GM21576 (cell line): Measurements from ENCODE around the gene CRNKL1.

Experiments used
- ATAC-seq: cut with Tn5 transposase; IDR thresholded peaks from one replicate; pipeline ENCODE4 v1.9.1; 2021; ENCODE audit warnings: mild to moderate bottlenecking, moderate library complexity; ENCODE audit not compliant: unreplicated experiment

Gene CRNKL1

DNA sequence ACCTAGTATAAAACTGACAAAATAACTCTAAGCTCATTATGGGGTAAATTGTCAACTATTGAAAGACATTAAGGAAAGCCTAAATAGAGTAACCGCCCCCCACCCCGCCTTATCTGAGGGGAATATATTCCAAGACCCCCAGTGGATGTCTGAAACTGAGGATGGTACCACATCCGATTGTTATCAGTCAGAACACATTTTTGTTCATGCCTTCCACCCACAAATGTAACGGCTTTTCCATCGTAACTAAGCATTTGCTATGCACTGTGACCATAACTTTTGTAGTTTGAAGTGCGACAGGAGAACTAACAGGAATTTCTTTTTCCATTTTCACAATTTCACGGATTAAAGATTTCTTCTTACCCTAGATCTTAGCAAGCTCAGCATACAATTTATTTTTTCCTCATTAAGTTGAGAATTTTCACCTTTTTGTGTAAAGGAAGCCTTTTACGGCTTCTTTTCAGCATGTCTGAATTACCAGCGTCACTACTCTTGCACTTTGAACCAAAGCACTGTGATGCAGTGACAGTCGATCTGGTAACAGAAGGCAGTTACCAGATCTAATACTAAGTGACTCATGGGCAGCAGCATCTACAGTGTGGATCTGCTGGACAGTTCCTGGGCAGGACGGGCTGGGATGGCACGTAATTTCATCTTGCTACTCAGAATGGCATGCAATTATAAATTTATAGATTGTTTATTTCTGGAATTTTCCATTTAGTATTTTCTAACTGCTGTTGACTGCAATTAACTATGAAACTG lies 11.9 kb upstream of the CRNKL1 start:
- ATAC-seq, result no peak

DNA sequence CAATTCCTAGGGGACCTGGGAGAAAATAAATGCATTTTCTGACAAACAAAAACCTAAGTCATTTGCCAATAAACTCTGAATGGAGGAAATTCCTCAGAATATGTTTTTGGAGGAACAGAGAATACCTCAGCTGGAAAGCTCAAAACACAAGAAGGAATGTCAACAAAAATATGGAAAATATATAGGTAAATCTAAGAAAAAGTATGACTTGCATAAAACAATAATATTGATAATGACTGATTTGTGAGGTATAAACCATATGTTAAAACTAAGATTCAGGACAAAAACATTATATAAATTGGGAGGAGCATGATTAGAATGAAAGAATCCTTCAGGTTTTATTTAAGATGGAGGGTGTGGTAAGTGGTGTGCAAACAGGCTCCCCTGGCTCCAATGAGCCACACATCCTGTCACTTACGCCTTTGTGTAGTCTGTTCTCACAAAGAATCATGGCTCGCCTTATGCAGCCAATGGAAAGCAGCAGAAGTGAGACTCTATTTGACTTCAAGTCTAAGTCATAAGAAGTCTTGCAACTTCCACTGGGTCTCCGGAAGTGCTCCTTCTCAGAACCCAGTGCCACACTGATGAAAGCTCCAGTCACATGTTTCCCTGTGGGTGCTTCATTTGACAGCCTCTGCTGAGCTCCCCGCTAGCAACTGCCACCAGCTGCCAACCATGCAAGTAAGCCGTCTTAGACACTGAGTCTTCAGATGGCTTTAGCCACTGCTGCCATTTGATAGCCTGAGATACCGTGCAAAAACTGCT lies 8.2 kb upstream of the CRNKL1 start:
- no peak for ATAC-seq

DNA sequence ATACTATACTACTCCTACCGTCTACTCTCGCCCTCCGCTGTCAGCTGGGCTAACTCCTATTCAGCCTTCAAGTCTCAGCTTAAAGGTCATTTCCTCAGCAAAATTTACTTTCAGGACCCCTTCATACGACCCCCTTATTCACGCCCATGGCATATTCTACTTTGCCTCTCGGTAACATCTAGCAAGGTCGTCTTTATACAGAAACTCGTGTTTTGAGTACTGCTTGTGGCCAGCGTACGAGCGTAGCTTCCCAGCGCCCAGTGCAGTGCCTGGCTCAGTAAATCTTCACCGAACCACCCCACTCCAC lies 546 bp downstream of the CRNKL1 start:
- peak; percentile 11 for ATAC-seq

DNA sequence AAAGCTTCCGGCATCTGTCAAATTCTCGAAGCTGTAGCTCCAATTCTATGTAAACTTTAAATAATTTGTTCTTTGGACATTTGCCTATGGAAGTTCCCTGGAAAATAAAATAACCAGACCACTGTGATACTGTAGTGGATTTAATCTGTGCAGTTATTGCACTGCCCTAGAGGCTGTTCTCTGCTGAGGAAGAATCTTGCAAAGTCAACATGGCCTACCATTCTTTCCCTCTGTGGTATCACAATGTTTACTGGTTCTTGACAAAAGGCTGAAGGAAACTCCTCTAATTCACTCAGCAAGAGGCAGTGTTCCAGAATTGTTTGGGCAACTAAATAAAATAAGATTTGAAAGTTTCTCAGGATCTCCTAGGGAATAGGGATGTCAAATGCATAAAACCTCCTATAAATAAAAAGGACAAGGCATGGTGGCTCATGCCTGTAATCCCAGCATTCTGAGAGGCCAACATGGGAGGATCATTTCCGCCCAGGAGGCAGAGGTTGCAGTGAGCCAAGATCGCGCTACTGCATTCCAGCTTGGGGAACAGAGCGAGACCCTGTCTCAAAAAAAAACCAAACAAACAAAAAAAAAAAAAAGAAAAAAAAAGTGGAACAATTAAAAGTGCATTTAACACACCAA lies 12.4 kb downstream of the CRNKL1 start:
- ATAC-seq, result no peak

DNA sequence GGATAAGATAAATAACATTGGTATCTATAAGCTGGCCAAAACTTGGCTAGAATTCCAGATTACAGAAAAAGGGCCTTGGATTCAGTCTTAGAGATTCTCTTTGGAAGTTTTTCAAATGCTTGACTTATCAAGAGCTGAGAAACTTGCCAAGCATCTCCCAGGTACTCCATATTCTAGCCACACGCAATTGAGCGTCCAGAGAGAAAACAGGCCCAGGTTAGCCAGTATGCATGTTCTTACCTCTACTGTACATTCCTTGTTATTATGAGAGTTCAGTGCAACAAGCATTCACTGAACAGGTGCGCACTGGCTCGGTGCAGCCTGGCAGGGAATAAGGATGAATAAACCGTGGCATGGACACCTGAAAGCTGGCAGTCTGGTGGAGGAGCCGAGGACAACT lies 13.7 kb downstream of the CRNKL1 start:
- ATAC-seq, result no peak

DNA sequence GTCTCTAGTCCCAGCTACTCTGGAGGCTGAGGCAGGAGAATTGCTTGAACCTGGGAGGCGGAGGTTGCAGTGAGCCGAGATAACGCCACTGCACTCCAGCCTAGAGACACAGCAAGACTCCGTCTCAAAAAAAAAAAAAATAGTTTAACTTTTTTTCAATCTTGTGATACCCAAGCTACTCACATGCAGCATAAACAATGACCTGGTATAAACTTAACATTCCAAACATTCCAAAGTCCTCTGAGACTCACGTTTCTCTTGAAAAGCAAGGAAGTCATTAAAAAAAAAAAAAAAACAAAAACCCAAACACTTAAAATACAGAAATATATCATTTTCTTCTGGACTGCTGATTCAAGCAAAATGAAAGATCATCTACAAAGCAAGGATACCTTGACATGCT lies 14.3 kb downstream of the CRNKL1 start:
- no peak for ATAC-seq

DNA sequence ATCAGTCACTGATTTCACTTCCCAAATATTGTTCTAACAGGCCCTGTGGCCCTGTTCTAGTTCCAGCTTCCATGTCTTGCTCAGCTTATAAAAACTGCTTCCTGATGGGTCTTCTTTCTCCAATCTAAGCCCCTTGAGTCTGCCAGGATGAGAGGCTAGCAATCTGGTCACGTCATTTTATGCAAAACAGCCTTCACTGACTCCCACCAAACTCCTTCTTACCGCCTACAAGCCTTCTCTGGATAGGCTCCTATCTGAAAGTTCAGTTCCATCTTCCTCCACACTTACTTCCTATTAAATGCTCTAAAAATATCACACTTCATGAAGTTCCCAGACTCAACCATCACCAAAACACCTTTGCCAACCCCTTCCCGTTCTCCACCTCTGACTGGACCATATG lies 15.5 kb downstream of the CRNKL1 start:
- ATAC-seq, result no peak

DNA sequence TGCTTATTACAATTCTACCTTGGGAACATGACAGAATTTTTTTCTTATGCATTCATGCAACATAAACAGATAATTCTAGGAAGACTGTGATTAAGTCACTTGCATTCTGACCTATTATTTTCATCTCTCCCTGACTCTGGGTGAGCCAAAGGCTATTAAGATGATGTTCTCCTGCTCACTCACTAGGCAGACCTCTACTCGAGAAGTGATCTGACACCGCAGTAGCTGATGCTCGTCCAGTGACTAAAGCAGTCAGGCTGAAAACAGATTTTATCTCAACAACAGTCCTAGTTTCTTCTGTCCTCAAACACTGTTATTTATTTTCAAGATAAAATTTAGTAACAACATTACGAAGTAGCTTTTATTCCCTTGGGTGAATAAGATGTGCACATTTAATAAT lies 17.8 kb downstream of the CRNKL1 start:
- ATAC-seq, result no peak

DNA sequence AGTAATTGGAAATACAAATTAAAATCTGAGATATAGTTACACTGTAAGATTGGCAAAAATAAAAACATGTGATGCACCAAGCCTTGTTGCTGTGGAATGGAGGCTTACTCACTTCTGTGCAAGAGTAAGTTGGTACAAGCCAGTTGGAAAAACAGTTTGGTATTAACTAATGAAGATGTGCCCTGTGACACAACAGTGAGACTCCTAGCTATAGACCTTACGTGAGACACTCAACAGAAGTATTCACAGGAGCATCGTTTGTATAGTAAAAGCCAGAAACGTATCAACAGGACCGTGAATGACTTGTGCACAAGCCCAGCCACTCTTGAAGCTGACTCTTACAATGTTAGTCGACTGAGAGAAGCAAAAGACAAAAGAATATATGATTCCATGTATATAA lies 20.5 kb downstream of the CRNKL1 start:
- ATAC-seq, result no peak

DNA sequence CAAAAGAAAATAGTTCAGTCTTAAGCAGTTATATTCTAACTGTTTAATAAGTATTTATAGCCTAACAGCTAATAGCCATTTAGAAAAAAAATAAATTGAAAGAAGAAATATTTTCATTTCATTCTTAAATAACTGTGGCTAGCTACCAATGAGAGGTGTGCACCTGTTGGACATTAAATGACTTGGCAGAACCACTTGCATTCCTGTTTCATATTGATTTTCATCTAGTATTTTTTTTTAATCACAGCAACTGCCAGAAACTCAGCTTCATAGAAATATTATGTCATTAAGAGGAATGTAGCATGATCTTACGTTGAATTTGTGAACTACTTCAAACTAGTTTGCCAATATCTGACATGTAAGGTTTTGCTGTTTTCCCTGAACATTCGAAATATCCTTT lies 25.0 kb downstream of the CRNKL1 start:
- no peak for ATAC-seq

DNA sequence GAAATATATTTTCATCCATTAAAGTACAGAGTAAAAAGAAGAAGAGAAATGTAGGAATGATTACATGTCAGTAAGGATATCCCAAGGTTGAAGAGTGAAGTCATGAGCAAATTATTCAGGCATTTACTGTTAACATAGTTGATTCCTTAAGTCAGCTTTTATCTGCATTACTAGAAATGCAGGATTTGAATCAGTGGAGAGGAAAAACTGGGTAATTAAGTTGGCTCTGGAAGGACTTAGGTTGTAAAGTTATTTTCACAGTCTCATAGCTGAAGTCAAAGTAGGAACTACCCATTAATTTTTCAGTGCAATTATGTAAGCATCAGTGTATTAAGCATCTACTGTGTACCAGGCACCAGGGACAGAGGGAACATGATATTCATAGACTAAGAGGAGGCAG lies 27.3 kb downstream of the CRNKL1 start:
- no peak for ATAC-seq

DNA sequence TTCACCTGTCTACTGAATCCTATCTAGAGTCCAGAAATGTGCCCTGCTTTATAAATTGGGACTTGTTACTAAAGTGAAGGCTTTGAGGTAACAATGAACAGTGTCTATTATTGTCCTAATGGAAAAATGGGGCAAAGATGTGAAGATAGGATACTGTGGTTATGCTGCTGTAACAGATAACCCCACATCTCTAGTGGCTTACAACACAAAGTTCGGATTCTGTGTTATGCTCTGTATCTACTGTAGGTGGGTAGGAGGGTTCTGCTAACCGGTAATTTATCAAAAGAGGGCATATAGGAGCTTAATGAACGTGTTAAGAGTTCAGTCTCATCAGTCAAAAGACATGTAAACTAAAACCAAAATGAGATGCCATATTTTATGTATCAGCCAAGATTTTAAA lies 28.9 kb downstream of the CRNKL1 start:
- ATAC-seq, result no peak

DNA sequence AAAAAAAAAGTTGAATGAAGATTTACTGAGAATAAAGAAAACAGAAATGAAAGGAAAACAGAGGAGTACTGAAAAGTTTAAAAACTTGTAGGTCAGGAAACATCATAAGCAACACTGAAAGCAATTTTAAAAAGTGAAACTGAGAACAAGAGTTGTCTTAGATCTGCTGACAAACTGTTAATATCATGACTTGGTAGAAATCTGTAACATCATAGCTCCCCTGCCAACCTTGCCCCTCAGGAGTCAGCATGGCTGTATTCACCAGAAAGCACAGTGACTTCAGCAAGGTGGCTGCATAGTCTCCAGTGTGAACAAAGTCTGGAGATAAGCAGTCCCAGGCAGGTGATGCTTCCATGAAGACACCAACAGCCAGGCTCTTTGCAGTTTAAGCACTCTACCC lies 29.8 kb downstream of the CRNKL1 start:
- peak; percentile 72 for ATAC-seq

DNA sequence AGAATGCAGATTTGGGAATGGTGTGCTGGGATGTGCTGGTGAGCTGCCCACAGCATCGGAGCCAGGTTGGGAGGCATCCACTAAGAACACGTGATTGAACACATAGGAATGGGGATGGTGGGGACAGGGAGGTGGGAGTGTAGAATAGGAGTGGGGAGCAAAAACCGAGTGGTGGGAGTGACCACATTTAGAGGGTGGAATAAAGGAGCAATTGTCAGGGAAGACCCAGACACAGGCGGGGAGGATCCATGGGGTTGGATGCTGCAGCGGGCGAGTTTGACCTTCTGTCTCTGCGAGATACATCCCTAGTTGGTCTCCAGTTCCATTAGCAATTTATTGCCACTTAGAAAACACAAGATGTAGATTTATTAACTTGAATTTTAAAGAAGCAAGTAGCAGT lies 30.4 kb downstream of the CRNKL1 start:
- no peak for ATAC-seq

DNA sequence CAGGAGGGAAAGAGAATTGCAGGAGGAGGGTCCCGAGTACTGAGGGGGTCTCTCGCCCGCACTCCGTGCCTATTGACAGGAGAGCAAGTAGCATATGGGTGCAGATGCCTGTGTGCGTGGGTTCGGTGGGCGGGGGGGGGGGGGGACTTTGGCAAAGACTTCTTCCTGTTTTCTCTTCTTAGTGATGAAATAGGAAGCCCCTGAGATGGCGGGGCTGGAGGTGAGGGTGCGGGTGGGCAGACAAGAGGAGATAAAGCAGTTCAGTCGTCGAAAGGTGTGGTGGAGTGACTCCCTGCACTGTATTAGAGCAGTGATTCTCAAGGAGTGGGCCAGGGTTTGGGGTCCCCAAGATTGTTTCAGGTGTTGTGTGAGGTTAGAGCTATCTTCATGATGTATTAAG lies 31.4 kb downstream of the CRNKL1 start:
- ATAC-seq, result no peak

DNA sequence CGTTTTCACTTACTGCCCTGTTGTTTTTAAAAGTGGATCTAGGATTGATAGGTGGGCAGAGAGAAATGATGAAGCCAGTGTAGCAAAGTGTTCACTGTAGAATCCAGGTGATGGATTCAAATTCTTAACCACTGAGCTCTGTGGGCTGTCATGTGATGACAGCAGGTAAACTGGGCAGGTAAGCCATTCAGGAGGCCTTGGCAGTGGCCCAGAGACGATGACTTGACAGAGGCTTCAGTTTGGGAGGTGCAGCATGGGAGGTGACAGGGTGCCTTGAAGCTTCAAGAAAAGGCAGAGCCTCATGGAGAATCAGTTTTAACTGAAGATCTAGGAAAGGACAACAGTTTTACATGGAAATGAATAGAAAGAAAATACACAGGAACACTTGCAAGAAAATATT lies 33.1 kb downstream of the CRNKL1 start:
- ATAC-seq, result no peak

DNA sequence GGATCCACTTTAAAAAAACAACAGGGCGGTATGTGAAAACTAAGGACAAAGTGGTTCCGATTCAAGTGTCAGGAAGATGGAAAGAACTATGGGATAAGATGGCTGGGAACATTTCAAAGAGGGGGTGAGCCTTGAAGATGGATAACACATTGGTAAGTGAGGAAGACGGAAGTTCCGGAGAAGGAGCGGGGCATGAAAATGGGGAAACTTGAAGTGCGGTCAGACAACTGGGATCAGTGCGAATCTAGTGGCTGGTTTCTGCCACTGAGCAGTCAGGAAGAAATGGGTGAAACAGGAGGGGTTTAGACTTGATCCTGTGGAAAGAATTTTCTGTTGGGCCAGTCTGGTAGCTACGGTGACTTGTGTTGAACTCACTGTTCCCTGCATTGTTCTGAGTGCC lies 33.9 kb downstream of the CRNKL1 start:
- no peak for ATAC-seq

DNA sequence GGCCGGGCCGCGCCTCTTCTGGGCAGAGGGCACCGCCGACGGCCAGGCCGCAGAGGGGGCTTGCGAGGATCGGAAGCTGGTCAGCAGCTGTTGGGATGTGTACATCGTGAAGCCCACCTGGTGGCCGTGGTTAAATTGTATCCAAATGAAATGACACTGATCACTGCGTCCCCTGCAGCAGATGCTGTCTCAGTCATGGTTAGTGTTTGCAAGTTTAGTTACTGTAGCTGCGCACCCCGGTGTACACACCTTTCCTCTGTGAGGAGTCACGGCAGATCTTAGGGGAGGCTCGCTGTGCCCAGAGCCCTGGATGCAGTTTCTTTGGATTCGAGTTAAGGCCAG lies 34.5 kb downstream of the CRNKL1 start:
- ATAC-seq, result peak; percentile 14

DNA sequence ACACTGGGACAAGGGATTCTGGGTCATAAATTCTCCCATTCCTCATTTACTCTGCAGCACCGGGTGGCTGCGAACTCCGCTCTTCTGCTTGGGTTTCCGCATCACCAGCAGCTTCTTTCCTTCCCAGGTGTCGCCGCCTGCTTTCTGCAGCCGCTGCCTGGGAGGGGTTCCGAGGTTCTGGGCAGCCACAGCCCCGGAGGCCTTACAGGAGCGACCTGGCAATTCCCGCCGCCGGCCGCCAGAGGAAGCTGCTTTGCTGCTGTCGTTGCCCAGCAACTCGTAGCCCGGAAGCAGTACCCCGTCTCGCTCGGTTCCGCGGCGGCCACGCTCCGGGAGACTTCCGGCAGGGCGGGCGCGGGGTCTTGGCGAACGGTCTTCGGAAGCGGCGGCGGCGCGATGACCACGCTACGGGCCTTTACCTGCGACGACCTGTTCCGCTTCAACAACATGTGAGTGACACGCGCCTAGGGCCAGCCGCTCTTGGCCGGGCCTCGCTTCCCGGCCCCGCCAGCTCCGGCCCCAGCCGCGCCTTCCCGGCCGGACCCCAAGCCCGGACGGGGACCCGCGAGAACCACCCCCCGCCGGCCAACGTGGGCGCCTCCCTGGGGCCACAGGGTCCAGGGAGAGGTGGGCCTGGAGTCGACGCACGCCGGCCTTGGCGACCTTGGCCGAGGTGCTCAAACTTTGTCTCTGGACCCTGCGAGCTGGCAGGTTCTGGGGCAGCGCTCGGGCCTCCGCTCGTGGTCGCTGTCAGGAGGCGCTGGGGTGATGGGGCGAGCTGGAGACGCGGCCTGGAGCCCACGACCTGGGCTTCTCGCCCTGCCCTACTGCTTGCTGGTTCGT lies 35.0 kb downstream of the CRNKL1 start, which contains the start of gene NAA20:
TSS of gene NAA20 (plus strand) at position 362 of the 843 bp plus-strand sequence. CDS start at position 397, 35 bp downstream.
- peak; percentile 98 for ATAC-seq

DNA sequence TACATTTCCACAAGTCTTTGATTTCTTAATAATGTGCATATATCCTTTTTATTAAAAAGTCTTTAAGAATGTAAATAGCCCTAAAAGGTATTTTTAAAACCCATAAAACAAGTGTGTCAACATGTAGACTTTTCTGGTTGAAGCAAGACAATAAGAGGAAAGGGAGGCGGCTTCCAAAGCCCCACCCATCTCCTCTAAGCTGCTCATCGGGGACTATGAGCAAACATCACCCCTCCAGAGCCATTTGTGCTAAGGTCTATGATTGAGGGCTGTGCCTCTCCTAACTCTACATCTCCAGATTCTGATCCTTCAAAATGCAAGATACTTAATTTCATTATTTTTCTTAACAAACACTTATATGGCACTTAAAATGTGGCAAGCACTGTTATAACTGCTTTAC lies 37.6 kb downstream of the CRNKL1 start:
- no peak for ATAC-seq

DNA sequence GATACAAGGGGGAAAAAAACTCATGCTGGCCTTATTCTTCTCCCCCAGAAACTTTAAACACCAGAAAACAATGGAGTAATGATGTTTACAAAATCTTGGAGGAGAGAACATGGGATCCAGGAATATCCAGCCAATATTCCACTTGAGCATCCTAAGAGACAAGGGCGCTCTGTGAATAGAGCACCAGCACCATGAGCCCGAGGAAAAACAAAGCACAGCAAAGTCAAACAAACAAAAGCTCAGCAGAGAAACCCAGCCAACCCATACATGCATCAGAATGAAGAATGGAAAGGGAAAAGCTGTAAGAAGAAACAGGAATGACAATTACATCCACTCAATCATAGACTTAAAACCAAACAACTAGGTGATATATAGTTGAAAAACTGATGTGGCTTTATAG lies 39.7 kb downstream of the CRNKL1 start:
- ATAC-seq, result no peak
